SK-N-SH (cell line): Measurements from ENCODE around the gene OXTR. TPM values are rescaled to one million over a fixed set of nuclear protein-coding genes. Genes with fewer than 3 reads are reported as not detected.

Source experiments
- CTCF ChIA-PET: fragments of 300-600, 350-600 bp; formaldehyde crosslinking; extraction: SDS; loops from one replicate; lab custom pipeline; 2021; lab: Yijun Ruan, JAX
- POLR2A ChIA-PET: fragments of 350-600 bp; sonication (Branson Sonifier 250); formaldehyde crosslinking; extraction: SDS; loops from one replicate; lab custom pipeline; 2020; ENCODE audit warnings: antibody characterized with exemption, inconsistent platforms; lab: Yijun Ruan, JAX
- DNase-seq: peaks from one replicate; pipeline ENCODE4 v3.0.0; 2012
- H2AFZ ChIP-seq: fragments of 200-600 bp; sonication (generic); 2 replicates; pipeline ENCODE4 v1.8.1; 2016; ENCODE audit warnings: antibody characterized with exemption, mild to moderate bottlenecking, low read depth
- H3F3A ChIP-seq: fragments of 200-600 bp; sonication (generic); replicated peaks from 2 replicates; pipeline ENCODE3; 2016; ENCODE audit warnings: antibody characterized with exemption, mild to moderate bottlenecking; ENCODE audit not compliant: insufficient read depth
- H3K27ac ChIP-seq, 2 experiments: fragments of 200-500 bp in 1 of 2; fragments of 200-600 bp in 1 of 2; sonication (Bioruptor generic) in 1 of 2; sonication (generic), shearing (Covaris generic) in 1 of 2; 2 replicates each; pipeline versions ENCODE4 v1.5.1 to v1.6.1; 2014 to 2016; ENCODE audit warnings: low read depth in 2 of 2, inconsistent platforms in 1 of 2, low read length in 1 of 2, mild to moderate bottlenecking in 1 of 2, mixed read lengths in 1 of 2
- H3K27me3 ChIP-seq: fragments of 200-600 bp; sonication (generic), shearing (Covaris generic); 2 replicates; pipeline ENCODE4 v1.6.1; 2016; ENCODE audit warnings: mixed run types; ENCODE audit not compliant: insufficient read depth
- H3K36me3 ChIP-seq, 2 experiments: fragments of 200-500 bp in 1 of 2; fragments of 200-600 bp in 1 of 2; sonication (Bioruptor generic) in 1 of 2; sonication (generic) in 1 of 2; replicated peaks in 1 of 2; 2 replicates each; pipeline versions ENCODE3 to v1.5.1; 2014 to 2016; ENCODE audit warnings: low read length in 1 of 2, mild to moderate bottlenecking in 1 of 2; ENCODE audit not compliant: insufficient read depth in 2 of 2, control insufficient read depth in 1 of 2
- H3K4me1 ChIP-seq, 2 experiments: fragments of 200-500 bp in 1 of 2; fragments of 200-600 bp in 1 of 2; sonication (Bioruptor generic) in 1 of 2; sonication (generic), shearing (Covaris generic) in 1 of 2; 2 replicates each; pipeline versions ENCODE4 v1.5.1 to v1.6.1; 2014 to 2016; ENCODE audit warnings: low read depth in 1 of 2, low read length in 1 of 2, mixed run types in 1 of 2; ENCODE audit not compliant: insufficient read depth in 2 of 2, control insufficient read depth in 1 of 2
- H3K4me2 ChIP-seq: fragments of 200-600 bp; sonication (generic), shearing (Covaris generic); 2 replicates; pipeline ENCODE4 v1.6.1; 2017; ENCODE audit warnings: mixed run types
- H3K4me3 ChIP-seq, 2 experiments: fragments of 200-500 bp in 1 of 2; fragments of 200-600 bp in 1 of 2; sonication (Bioruptor generic) in 1 of 2; sonication (generic), shearing (Covaris generic) in 1 of 2; 2 replicates each; pipeline versions ENCODE4 v1.5.1 to v1.8.1; 2014 to 2016; ENCODE audit warnings: low read depth in 2 of 2, inconsistent platforms in 1 of 2, low read length in 1 of 2, mild to moderate bottlenecking in 1 of 2, mixed read lengths in 1 of 2, moderate library complexity in 1 of 2
- H3K79me2 ChIP-seq: fragments of 200-600 bp; sonication (generic); 2 replicates; pipeline ENCODE4 v1.8.1; 2017; ENCODE audit warnings: mild to moderate bottlenecking; ENCODE audit not compliant: insufficient read depth
- H3K9ac ChIP-seq: fragments of 200-600 bp; sonication (generic); 2 replicates; pipeline ENCODE4 v1.6.1; 2017; ENCODE audit warnings: mixed run types
- H3K9me2 ChIP-seq: fragments of 200-600 bp; sonication (generic); 2 replicates; pipeline ENCODE4 v1.6.1; 2017; ENCODE audit warnings: mixed run types
- H3K9me3 ChIP-seq: fragments of 200-600 bp; sonication (generic); 2 replicates; pipeline ENCODE4 v1.6.1; 2017; ENCODE audit warnings: mixed run types, mild to moderate bottlenecking, moderate library complexity
- H4K20me1 ChIP-seq: fragments of 200-600 bp; sonication (generic); 2 replicates; pipeline ENCODE4 v1.6.1; 2017; ENCODE audit warnings: mild to moderate bottlenecking, mixed run types; ENCODE audit not compliant: insufficient read depth
- EP300 ChIP-seq, 2 experiments: IDR thresholded peaks; 2 replicates each; pipeline versions ENCODE4 v1.4.0 to v1.6.1; 2012; ENCODE audit warnings: borderline replicate concordance in 1 of 2, low read depth in 1 of 2, low read length in 1 of 2
- FOSL2 ChIP-seq: IDR thresholded peaks from 2 replicates; pipeline ENCODE4 v1.4.0; 2012; ENCODE audit warnings: low read depth, mild to moderate bottlenecking, moderate library complexity, borderline replicate concordance
- FOXJ3 ChIP-seq: sonication (generic); formaldehyde crosslinking; IDR thresholded peaks from 2 replicates; pipeline ENCODE4 v1.5.1; 2020; ENCODE audit warnings: mild to moderate bottlenecking, missing genetic modification reagents
- FOXM1 ChIP-seq: IDR thresholded peaks from 2 replicates; pipeline ENCODE4 v1.4.0; 2012; ENCODE audit warnings: low read depth, mild to moderate bottlenecking
- NRF1 ChIP-seq: IDR thresholded peaks from 2 replicates; pipeline ENCODE4 v1.6.1; 2012; ENCODE audit warnings: low read depth, mild to moderate bottlenecking, low read length
- POLR2AphosphoS5 ChIP-seq: IDR thresholded peaks from 2 replicates; pipeline ENCODE4 v1.6.1; 2012; ENCODE audit warnings: low read depth, low read length
- RCOR1 ChIP-seq: fragments of 150-350 bp; IDR thresholded peaks from 2 replicates; pipeline ENCODE4 v1.6.1; 2017; ENCODE audit warnings: antibody characterized with exemption, low read length
- WGBS: methylation state at CpG from one replicate; pipeline ENCODE4 v1.1.6; 2017; ENCODE audit warnings: low lambda C conversion rate; 5-methylcytosine and 5-hydroxymethylcytosine counted together
- polyA plus RNA-seq, 3 experiments: library from polyadenylated mRNA; depleted of rRNA; stranded (reverse); fragments of >200 nt; gene quantifications; 2 replicates each; pipeline ENCODE4 v1.2.3, GENCODE V29; 2012
- TF ChIP-seq, protein P1 (sequence below): IDR thresholded peaks from 2 replicates; pipeline ENCODE4 v1.4.0; 2012; ENCODE audit warnings: low read depth
- TF ChIP-seq, protein P2 (sequence below): IDR thresholded peaks from 2 replicates; pipeline ENCODE4 v1.6.1; 2012; ENCODE audit warnings: mild to moderate bottlenecking, low read depth, low read length, moderate library complexity
- TF ChIP-seq, protein P3 (sequence below): fragments of 150-350 bp; IDR thresholded peaks from 2 replicates; pipeline ENCODE4 v1.6.1; 2017; ENCODE audit warnings: antibody characterized with exemption, low read length, low read depth, borderline replicate concordance

Gene OXTR
- polyA plus RNA-seq, 1 of the 3 experiments (the other 2 are of a cell fraction): 1.8 TPM

DNA sequence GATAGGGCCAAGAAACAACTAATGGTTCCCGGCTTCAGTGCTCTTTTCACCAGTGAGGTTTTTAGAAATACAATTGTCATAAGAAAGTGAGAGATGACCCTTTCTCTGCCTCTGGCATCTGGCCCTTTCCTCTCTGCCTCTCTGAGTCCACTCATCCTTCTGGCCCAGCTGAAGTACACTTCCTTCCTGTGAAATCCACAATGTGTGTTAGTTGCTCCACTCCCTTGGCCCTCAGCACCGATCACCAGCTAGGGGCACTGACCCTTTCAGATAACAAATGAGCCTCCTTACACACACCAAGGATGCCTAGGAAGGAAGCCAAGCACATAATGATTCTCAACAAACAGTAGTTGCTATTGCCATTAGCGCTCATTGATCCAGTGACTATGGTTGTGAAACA, 38.8 kb downstream of the OXTR start (continued):
- TF ChIP-seq, protein P1, sequence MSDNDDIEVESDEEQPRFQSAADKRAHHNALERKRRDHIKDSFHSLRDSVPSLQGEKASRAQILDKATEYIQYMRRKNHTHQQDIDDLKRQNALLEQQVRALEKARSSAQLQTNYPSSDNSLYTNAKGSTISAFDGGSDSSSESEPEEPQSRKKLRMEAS: no peak
- TF ChIP-seq RCOR1: no peak

DNA sequence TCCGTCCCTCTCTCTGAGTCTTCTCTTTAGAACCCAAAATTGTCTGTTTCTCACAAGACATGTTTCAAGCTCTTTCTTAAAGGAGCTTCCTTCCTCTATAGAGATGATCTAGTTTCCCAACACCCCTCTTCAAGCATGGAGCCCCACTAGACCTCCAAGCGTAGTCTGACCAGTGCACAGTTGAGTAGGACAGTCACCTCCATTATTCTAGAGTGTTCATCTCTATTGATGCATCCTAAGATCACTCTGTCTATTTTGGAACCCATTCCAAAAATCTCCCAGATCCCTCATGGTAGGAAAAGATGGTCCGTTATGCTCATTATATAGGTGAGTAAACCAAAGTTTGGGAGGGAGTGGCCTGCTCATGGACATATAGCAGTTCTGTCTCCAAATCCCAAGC, 39.9 kb downstream of the OXTR start:
- ChIA-PET CTCF (interaction anchor here (2.1 kb wide), 1 partner anchor 40 kb away, joined by 6 read pairs; the partner anchor contains the start of gene OXTR), POLR2A (no interaction called here)
- Histone ChIP-seq H3K4me1 (no peaks in the 10 kb centered on the region; a peak in 1 of 4 replicates), H3K4me2 (no peak overlapping the region), H2AFZ (no peak overlapping the region), H3K4me3 (no peak overlapping the region), H3K9ac (no peak overlapping the region), H3K36me3 (no peaks in the 10 kb centered on the region), H3K79me2 (no peaks in the 10 kb centered on the region), H3K27ac (no peak overlapping the region)
- no peak for DNase-seq
- WGBS: 82% methylated on average over 3 of the region's 3 CpGs
- no peak for TF ChIP-seq FOSL2
- no peak for TF ChIP-seq POLR2AphosphoS5
- TF ChIP-seq EP300 (IDR thresholded peaks at IDR 0.05; ENCODE audit: borderline replicate concordance in 1 of 2, low read depth in 1 of 2, low read length in 1 of 2): no peak
- no peak for TF ChIP-seq FOXM1
- no peak for TF ChIP-seq NRF1
- no peak for TF ChIP-seq FOXJ3
- TF ChIP-seq, protein P2, sequence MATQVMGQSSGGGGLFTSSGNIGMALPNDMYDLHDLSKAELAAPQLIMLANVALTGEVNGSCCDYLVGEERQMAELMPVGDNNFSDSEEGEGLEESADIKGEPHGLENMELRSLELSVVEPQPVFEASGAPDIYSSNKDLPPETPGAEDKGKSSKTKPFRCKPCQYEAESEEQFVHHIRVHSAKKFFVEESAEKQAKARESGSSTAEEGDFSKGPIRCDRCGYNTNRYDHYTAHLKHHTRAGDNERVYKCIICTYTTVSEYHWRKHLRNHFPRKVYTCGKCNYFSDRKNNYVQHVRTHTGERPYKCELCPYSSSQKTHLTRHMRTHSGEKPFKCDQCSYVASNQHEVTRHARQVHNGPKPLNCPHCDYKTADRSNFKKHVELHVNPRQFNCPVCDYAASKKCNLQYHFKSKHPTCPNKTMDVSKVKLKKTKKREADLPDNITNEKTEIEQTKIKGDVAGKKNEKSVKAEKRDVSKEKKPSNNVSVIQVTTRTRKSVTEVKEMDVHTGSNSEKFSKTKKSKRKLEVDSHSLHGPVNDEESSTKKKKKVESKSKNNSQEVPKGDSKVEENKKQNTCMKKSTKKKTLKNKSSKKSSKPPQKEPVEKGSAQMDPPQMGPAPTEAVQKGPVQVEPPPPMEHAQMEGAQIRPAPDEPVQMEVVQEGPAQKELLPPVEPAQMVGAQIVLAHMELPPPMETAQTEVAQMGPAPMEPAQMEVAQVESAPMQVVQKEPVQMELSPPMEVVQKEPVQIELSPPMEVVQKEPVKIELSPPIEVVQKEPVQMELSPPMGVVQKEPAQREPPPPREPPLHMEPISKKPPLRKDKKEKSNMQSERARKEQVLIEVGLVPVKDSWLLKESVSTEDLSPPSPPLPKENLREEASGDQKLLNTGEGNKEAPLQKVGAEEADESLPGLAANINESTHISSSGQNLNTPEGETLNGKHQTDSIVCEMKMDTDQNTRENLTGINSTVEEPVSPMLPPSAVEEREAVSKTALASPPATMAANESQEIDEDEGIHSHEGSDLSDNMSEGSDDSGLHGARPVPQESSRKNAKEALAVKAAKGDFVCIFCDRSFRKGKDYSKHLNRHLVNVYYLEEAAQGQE: no peak
- TF ChIP-seq, protein P3, sequence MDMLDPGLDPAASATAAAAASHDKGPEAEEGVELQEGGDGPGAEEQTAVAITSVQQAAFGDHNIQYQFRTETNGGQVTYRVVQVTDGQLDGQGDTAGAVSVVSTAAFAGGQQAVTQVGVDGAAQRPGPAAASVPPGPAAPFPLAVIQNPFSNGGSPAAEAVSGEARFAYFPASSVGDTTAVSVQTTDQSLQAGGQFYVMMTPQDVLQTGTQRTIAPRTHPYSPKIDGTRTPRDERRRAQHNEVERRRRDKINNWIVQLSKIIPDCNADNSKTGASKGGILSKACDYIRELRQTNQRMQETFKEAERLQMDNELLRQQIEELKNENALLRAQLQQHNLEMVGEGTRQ: no peak
- TF ChIP-seq, all 33 proteins: peak for 0
- Histone ChIP-seq H3K27me3 (no peaks in the 10 kb centered on the region), H3F3A (no peaks in the 10 kb centered on the region), H3K9me3 (no peaks in the 10 kb centered on the region), H3K9me2 (no peaks in the 10 kb centered on the region), H4K20me1 (no peaks in the 10 kb centered on the region)
